Measurements from ENCODE around the gene KCNQ1.

DNA sequence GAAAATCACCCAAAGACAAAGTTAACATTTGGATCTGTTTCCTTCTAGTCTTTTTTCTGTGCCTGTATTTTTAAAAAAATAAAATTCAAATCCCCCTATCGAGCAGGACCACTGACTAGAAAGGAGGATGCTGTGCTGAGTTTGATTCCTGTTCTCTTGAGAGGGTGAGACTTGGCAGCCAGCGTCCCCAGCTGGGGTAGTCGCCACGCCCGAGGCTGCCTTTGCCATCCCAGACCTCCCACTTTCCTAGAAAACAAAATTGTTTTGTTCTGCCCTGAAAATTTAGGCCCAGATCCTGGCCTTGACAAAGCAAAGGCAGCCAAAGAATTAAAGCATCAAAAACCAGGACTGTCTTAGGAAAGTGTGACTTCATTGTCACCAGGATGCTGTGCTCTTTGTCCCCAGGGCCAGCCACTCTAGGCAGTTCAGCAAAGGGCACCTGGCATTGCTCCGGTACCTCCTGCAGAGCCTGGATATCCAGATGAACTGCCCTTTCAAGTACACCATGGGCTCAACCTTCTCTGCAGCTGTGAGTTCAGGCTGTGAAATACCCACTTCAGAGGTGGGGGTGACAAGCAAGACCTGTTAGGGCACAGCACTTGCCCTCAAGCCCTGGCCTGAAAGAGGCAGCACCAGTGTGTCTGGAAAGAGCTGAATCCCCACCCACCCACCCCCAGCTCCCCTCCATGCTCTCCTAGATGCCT, 210.4 kb downstream of the KCNQ1 start:
- TF ChIP-seq EZH2 (IDR thresholded peaks at IDR 0.05; ENCODE audit: low read length, missing control alignments): no peak
- TF ChIP-seq, protein P1, sequence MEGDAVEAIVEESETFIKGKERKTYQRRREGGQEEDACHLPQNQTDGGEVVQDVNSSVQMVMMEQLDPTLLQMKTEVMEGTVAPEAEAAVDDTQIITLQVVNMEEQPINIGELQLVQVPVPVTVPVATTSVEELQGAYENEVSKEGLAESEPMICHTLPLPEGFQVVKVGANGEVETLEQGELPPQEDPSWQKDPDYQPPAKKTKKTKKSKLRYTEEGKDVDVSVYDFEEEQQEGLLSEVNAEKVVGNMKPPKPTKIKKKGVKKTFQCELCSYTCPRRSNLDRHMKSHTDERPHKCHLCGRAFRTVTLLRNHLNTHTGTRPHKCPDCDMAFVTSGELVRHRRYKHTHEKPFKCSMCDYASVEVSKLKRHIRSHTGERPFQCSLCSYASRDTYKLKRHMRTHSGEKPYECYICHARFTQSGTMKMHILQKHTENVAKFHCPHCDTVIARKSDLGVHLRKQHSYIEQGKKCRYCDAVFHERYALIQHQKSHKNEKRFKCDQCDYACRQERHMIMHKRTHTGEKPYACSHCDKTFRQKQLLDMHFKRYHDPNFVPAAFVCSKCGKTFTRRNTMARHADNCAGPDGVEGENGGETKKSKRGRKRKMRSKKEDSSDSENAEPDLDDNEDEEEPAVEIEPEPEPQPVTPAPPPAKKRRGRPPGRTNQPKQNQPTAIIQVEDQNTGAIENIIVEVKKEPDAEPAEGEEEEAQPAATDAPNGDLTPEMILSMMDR (conservative IDR thresholded peaks at IDR 0.05 in 1 of 2, IDR thresholded peaks at IDR 0.05 in 1 of 2; ENCODE audit: low read depth in 1 of 2, low read length in 2 of 2): no peak

Data from fibroblast of lung (primary cell).